Fibroblast of villous mesenchyme (primary cell): ENCODE data around the gene PGM3. TPM values are rescaled to one million over a fixed set of nuclear protein-coding genes. Genes with fewer than 3 reads are reported as not detected.
A peak's percentile ranks its signal among the peaks of the same experiment; 100 is the strongest.

Experiments
- DNase-seq: peaks from one replicate; pipeline ENCODE4 v3.0.0-alpha.2; 2010; ENCODE audit warnings: low read depth
- H3K4me3 ChIP-seq: 2 replicates; pipeline ENCODE4 v1.5.1; 2011; ENCODE audit warnings: low read depth, mild to moderate bottlenecking, low read length
- CTCF ChIP-seq: IDR thresholded peaks from 2 replicates; pipeline ENCODE4 v1.5.1; 2012; ENCODE audit warnings: low read depth, mild to moderate bottlenecking, low read length; ENCODE audit not compliant: insufficient read depth
- total RNA-seq: library from RNA; depleted of rRNA; stranded (reverse); fragments of >200 nt; gene quantifications from 2 replicates; pipeline ENCODE4 v1.2.3, GENCODE V29; 2012

Gene PGM3
- total RNA-seq: 102 and 133 TPM in 2 replicates

DNA sequence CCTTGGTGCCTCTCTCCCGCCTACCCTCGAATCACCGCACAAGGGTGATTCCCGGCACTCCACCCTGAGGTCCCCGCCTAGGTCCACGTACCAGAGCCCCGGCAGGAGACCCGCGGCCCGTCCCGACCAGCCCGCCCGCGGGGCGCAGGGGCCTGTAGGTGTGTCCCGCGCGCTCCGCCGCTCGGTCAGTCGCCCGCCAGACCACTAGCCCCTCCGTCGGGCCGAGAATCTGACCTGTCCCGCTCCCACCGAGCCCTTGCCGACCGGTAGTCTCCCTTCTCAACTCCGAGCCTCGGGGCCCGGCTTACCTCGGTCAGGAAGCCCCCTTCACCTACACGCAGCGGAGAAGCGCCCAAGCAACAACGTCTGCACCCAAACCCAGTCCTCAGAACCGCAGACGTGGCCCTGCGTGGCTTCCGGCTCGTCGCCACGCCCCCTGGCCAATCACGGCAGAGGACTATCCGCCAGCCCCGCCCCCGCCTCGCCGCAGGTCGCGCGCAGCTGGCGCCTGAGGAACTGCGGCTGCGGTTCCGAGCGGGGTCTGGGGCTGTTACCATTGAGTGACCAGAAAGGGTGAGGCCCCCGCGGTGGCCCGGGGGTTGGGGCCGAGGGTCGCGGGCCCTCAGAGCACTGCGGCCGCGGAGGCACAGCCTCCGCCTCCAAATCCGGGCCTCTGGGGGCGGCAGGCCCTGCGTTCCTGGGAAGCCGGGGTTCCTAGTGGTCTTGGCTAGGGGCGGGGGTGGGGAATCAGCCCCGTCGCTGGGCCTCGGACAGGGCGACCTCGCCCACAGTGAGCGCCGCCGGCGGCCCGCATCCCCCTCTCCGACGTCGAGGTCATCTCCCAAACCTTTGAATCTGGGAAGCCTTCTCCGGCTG, at the start of gene PGM3, which contains the start of gene RWDD2A:
Gene PGM3, minus strand, starts transcription at position 395 of the 876 bp plus-strand sequence. CDS start 2,253 bp downstream, outside the sequence.
Gene RWDD2A, plus strand, starts transcription at position 487 of the 876 bp plus-strand sequence. CDS start 1,095 bp downstream, outside the sequence.
- peak; percentile 92 for DNase-seq
- H3K4me3 ChIP-seq: peak within 1 kb of the TSS; percentile 90
- no peak for TF ChIP-seq CTCF

- peak; percentile 16 for DNase-seq
- TF ChIP-seq CTCF: no peak
- H3K4me3 ChIP-seq: no peak overlapping the region
Measured at GRCh38 chr6:83231146-83231545, 38.1 kb upstream of the PGM3 start.

DNA sequence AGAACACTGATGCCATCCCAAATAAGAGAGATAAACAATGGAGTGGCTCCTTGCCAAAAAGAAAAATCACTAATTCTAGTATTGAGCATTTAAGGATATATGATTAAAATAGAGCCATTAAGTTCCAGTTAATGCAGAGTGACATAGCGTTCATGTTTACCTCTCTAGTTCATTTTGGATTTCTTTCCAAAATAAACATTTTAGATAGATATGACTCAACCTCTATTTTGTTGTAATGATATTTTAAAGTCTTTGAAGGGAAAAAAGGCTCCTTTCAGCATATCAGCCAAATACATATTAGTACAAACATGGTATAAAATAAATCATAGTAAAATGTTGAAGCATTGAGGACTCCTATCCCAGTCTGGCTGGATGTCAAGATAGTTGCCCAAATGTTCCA, 33.5 kb upstream of the PGM3 start:
- H3K4me3 ChIP-seq: no peak overlapping the region
- no peak for TF ChIP-seq CTCF
- DNase-seq: no peak

DNA sequence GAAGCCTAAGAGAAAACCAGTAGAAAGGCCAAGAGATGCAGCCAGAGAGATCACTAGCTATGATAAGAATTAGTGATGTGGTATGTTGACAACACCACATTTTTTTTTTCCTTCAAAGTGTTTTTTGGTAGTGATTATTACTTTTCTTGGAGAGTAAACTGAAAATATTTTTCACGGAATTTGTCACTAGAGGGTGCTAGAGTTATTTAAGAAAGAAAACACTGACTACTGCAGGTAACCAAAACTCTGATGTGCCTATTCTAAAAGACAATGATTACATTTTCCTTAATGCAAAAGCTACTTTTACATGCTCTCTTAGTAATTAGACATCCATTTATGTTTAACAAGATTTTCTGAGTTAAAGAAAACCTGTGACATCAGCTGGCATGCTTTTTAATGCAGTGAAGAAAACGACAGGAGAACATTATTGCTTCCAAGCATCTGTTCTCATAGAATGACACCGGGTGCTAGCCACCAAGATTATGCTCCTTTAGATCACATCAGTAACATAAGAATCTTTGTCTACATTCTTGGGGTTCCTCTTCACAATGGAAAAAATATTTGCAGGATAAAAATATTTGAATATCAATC, 28.9 kb upstream of the PGM3 start:
- TF ChIP-seq CTCF: peak; percentile 53
- no peak overlapping the region for H3K4me3 ChIP-seq
- DNase-seq: peak; percentile 67

DNA sequence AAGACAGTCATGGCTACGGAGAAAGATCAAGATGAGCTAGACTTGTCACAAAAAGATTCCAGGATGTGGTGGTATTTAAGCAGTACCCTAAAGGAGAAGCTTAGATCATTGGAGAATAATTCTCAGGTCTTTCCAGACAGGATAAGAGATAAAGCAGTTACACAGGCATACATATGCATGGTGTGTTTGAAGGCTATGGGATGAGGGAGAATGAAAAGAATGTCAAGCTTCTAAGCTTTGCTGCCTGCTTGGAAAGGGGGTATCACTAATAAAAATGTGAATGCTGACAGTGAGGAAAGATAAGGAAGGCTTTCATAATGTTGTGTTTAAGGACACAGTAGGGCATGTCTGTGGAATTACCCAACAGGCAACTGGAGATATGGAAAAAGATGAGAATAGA, 28.2 kb upstream of the PGM3 start:
- no peak for TF ChIP-seq CTCF
- H3K4me3 ChIP-seq: no peak overlapping the region
- peak; percentile 73 for DNase-seq

GRCh38 chr6:83220121-83220520, 27.1 kb upstream of the PGM3 start:
- no peak for TF ChIP-seq CTCF
- no peak for DNase-seq
- no peak overlapping the region for H3K4me3 ChIP-seq
